GM21367 (cell line): Measurements from ENCODE around the gene ARL3.
A peak's percentile ranks its signal among the peaks of the same experiment; 100 is the strongest.
"Not testable (repeated sequence)": the region's sequence is repeated elsewhere in the genome, so short reads cannot be mapped to it uniquely, and the experiment has no call there.

Source experiments
- ATAC-seq: cut with Tn5 transposase; IDR thresholded peaks from one replicate; pipeline ENCODE4 v1.9.1; 2021; ENCODE audit not compliant: unreplicated experiment

The ARL3 gene, protein sequence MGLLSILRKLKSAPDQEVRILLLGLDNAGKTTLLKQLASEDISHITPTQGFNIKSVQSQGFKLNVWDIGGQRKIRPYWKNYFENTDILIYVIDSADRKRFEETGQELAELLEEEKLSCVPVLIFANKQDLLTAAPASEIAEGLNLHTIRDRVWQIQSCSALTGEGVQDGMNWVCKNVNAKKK

DNA sequence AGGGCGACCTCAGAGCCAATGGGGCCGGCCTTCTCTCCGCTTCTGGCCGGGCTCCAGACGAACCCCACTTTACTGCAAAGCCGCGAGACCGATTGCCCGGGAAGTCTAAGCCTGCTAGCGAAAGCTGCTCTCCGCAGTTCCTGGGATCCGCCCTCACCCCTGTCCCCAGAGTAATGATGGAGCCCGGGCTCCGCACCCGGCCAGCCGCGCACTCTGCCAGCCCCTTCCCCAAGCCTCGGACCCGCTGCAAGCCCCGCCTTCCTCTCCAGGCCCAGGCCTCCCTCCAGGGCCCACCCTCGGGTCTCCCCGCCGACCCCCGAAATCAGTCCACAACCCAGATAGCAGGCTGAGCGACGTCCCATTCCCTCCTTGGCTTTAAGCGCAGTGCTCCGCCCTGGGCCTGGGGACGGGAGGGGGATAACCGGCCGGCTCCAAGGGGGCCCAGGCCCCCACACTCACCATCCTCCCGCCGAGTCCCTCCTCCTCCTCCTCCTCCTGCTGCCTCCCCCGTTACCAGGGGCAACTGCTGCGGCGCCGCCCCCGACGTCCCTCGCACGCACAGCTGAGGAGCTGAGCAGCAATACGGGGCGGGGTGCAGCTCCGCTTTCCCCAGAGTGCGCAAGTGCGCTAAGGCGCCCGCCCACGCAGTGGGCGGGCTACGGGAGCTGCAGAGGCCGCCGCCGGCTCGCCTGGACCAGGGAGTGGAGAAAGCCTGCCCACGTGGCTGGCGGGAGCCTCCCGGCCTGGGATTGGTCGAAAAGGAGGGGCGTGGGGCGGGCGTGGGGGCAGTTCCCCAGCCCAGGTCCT, at the start of gene ARL3:
Gene ARL3 (minus strand): TSS at position 584 of the 807 bp plus-strand sequence. CDS start 122 bp downstream, at position 462.
- peak; percentile 75 for ATAC-seq

DNA sequence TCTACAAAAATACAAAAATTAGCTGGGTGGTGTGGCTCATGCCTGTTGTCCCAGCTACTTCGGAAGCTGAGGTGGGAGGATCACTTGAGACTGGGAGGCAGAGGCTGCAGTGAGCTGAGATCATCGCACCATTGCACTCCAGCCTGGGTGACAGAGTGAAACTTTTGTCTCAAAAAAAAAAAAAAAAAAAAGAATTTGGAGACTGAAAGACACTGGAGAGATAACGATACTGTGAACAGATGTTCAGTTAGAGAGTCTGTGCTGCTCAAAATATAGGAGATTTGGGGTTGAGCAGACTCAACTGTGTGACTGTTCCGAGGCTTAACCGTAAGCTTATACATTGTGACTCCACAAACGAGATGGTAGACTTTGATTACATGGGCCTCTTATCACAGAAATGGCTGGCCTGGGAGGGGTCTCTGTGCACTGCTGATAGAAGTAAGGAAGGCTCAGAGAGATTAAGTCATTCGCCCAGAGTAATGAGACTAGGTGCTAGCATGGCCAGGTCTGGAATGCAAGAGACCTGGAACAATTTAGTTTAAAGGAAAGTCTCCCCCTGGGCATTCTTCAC, 48.9 kb upstream of the ARL3 start:
- no peak for ATAC-seq

DNA sequence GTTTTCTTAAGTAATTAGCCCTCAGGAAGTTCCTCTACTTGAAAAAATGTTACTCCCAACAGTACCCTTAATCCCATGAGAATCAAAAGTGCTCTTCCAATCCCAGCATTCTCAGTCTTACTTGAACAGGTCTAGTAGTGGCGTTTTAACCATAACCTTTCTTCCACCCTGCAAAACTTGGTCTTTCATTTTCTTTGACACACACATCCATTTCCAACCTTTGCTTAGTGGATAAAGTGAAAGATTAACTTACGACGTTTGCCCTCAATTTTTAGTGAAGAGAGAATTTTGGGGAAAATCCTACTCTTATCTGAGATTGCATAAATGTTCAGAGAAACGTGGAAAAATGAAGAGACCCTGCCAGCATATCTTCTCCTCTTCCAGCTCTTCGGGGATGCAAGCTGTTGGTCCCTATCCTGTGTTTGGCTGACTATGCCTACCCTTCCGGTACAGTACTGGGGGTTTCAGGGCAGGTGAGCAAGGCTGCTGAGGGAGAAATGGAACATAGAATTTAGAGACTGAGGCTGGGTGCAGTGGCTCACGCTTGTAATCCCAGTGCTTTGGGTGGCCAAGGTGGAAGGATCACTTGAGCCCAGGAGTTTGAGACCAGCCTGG, 48.3 kb upstream of the ARL3 start:
- no peak for ATAC-seq

DNA sequence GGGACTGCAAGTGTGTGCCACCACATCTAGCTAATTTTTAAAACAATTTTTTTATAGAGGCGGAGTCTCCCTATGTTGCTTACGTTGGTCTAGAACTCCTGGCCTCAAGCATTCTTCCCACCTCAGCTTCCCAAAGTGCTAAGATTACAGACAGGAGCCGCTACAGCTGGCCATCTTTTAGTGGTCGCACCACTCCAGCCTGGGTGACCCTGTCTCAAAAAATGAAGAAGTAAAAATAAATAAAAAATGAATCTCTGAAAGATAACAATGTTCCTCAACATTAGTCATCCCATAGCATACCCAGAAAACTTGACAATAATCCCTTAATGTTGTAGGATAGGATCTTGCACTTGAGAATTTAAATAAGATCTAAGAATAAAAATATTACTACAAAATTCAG, 47.8 kb upstream of the ARL3 start:
- ATAC-seq, result no peak

DNA sequence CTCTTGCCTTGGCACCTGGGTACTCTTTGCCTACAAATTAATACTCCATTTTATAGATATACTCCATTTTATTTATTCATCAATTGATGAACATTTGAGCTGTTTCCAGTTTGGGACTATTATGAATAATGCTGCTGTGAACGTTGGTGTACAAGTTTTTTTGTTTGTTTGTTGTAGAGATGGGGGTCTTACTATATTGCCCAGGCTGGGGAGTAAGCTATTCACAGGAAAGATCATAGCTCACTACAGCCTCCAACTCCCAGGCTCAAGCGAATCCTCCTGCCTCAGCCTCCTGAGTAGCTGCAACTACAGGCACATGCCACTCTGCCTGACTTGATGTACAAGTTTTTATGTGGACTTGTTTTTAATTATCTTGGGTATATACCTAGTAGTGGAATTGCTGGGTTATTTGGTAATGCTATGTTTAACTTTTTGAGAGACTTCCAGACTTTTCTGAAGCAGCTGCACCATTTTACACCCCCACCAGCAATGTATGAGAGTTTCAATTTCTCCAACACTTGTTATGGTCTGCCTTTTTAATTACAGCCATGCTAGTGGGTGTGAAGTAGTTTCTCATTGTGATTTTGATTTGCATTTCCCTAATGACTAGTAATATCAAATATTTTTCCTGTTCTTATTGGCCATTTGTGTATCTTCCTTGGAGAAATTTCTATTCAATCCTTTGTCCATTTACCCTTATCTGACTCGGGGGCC, 45.5 kb upstream of the ARL3 start:
- no peak for ATAC-seq

DNA sequence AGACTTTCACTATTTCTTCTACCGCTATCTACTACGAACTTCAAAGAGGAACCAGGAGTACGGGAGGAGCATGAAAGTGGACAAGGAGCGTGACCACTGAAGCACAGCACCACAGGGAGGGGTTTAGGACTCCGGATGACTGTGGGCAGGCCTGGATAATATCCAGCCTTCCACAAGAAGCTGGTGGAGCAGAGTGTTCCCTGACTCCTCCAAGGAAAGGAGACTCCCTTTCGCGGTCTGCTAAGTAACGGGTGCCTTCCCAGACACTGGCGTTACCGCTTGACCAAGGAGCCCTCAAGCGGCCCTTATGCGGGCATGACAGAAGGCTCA, 44.7 kb upstream of the ARL3 start:
- not testable (repeated sequence) for ATAC-seq

DNA sequence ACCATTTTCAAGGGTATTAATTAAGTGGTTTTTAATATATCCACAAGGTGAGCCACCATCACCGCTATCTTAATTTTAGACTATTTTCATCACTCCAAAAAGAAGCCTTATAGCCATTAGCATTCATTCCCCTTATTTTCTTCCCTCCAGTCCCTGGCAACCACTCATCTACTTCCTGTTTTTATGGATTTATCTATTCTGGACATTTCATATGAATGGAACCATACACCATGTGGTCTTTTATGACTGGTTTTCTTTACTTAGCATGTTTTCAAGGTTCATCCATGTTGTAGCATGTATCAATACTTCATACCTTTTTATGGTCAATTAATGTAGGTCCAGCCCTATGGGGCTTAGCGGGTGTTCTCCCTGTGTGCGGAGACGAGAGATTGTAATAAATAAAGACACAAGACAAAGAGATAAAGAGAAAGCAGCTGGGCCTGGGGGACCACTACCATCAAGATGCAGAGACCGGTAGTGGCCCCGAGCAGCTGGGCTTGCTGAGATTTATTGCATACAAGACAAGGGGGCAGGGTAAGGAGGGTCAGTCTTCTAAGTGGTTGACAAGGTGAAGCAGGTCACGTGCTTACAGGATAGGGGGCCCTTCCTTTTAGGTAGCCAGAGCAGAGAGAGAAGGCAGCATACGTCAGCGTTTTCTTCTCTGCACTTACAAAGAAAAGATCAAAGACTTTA, 44.2 kb upstream of the ARL3 start:
- no peak for ATAC-seq

DNA sequence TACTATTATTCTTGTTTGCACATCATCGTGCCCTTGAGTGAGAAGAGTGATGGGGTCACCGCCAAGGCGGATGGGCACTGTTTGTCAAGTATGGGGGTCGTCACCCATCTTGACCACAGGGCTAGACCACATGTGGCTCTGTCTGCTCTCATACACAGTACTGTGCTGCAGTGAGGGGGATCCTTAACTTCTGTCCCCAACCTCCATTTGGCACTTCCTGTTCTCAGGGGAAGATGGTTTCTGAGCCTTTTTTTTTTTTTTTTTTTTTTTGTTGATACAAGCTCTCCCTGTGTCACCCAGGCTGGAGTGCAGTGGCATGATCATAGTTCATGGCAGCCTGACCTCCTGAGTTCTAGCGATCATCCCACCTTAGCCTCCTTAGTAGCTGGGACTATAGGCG, 43.1 kb upstream of the ARL3 start:
- no peak for ATAC-seq

DNA sequence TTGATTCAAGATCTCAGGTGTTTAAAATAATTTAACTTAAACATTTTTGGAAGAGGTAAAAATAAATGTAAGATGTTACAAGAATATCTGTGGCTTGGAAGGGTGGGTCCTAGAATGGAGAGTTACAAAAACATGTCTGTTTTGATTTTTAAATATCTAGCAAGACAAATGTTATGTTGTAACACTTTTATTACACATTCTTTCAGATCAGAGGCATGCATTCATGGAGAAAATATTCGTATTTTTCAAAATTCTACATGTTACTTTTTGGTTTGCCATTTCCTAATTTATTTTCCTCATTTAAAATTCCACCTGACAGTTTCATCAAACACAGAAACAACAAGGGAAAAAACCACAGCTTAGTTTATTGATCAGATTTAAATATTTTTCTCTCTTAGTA, 39.5 kb upstream of the ARL3 start:
- ATAC-seq, result no peak

DNA sequence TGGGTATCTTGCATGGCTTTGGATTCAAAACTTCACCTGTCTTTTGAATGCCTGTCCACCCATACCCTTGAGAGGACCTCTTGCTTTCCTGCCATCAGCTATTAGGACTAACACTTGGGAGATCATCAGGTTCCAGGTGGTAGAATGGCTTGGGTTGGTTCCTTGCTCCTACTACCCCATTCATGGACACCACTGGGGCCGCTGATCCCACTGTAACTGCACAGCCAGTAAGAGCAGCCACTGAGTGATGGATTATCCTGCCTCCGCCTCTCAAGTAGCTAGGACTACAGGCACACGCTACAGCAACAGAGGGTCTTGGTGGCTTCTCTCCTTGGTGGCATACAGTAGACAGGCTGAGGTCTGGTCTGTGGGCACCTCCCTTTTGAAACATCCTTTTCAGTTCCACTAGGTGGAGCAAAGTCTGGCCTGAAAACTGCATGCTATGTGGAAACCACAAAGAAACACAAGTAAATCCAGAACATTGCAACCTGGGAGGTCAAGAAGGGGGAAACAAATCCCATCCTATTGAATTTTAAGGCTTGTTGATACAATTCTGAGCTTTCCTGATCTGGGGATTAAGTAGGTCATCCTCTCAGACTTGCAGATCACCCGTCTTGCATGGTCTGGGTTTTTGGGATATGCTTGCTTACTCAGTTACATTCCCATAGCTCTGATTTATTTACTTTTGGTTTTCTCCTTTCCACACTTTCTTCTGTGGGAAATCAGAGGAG, 38.9 kb upstream of the ARL3 start:
- ATAC-seq, result no peak

DNA sequence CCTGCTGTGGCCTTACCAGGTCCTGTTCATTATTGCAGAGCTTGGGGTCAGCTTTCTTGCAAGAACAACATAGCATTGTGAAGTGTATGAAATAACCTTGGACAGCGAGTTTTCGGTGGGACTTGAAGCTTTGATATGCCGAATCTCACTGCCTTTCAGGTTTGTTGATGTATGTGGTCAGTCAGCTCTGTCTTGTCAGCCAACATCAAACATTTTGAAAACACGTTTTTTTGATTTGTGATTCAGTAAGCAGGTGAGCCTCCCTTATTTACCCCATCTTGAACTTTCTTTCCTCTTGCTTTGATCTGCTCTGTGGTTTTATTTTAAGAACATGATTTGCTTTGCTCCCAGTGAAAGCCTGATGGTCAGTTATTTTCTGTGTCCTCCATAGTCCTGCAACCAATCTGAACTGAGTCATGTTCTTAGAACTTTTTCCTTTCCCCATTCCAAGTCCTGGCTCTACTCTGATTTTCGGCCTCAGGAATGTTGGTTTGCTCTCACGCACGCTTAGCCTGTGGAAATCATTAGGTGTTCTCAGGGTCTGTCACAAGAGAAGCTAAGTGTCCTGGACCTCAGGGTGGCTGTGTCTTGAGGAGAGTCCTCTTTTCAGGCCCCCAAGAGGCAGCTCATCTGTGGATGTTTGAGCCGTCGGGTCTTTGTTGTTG, 38.2 kb upstream of the ARL3 start:
- no peak for ATAC-seq

DNA sequence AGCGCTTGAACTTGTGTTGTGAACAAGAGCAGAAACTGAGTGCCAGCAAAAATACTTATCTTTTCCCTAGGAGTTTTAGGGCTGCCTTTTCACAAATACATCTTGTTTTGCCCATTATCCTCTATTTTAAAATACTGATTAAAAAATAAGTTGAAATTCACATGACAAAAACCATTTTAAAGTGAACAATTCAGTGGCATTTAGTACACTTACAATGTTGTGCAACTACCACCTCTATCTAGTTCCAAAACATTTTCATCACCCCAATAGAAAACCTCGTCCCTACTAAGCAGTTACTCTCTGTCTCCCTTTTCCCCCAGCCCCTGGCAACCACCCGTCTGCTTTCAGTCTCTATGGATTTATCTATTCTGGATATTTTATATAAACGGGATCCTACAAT, 31.0 kb upstream of the ARL3 start:
- ATAC-seq, result no peak

DNA sequence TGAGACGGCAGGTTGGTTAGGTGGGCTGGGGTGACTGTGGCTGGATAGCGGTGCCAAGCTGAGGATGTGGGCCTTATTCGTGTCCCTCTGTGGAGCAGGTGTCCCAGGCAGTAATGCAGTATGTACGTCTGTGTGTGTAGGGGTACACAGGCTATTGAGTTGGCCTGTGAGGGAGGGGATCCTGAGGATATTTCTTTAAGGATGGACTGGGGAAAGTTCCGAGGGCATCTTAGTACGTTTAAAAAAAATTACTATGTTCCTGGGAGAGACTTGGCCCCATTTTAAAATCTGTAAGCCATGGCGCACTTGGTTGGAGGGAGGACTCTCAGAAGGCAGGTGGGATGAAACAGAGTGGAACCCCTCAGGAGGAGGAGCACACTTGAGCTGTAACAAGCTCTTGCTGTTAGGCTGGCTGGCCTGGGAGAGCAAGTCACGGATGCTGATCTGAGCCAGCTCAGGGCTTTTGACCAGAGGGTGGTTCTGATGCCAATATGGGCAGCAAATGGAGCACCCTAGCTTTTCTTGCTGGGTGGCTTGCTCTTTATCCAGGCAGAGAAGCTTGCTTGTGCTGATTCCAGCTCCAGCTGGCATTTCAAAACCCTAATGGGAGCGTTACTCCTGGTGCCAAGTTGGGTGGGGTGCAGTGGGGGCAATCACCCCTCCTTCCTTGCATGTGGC, 30.3 kb upstream of the ARL3 start:
- no peak for ATAC-seq

DNA sequence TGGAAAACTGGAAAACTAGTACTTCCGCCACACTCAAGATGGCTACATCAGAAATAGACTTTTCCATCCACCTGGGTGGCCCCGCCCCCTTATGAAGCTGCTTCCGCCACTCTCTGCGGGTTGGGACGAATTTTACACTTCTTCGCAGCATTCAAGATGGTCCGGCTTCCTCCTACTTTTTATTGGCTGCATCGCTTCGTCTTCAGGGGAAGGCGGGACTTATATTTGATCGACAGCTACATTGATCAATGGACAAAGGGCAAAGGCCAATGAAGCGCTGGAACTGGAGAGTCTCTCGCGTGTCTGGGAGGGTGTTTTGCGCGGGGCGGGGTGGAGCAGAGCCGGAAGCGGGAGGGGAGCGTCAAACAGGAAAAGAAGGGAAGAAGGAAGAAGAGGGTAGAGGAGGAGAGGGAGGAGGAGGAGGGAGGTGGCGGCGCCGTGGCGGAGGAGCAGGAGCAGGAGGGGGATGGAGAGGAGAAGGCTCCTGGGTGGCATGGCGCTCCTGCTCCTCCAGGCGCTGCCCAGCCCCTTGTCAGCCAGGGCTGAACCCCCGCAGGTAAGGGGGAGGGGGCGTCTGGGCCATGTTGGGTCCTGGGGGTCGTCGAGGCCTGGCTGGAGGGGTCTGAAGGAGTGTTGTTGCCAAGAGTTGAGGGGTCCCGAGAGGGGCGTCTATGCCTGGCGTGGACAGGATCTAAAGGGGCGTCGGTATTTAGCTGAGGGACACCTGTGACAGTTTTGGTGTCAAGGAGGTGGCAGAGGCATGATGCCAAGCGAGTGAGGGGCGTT, 29.6 kb upstream of the ARL3 start, which contains the start of gene WBP1L:
Gene WBP1L (plus strand): TSS at position 361 of the 786 bp plus-strand sequence. CDS start 106 bp downstream, at position 467.
- peak; percentile 94 for ATAC-seq

DNA sequence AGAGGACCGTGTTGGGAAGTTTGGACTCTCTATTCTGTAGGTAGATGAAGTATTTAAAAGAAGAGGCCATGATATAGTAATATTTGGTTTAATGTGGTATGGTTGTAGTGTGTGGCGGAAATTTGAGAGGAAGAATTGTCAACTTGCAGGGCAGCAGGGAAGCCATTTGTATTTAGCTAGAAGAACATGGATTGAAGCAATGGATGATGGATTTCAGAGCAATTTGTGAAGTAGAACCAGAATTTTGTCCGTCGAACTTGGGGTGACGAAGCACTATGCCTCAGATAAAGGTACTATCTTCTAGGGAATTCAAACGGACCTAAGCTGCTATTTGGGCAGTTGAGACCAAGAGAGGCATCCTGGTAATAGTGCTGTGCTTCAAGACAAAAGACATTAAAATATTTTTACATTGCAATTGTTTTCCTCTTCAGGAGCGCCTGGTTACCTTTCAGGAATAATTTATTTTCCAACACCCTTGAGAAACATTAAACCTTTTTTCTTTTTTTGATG, 28.9 kb upstream of the ARL3 start:
- ATAC-seq, result no peak

DNA sequence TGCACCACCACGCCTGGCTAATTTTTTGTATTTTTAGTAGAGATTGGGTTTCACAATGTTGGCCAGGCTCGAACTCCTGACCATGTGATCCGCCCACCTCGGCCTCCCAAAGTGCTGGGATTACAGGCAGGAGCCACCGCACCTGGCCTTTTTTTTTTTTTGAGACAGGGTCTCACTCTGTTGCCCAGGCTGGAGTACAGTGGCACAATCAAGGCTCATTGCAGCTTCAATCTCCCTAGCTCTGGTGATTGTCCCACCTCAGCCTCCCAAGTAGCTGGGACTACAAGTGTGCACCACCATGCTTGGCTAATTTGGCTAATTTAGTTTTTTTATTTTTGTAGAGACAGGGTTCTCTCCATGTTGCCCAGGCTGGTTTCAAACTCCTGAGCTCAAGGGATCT, 28.1 kb upstream of the ARL3 start:
- ATAC-seq, result not testable (repeated sequence)

DNA sequence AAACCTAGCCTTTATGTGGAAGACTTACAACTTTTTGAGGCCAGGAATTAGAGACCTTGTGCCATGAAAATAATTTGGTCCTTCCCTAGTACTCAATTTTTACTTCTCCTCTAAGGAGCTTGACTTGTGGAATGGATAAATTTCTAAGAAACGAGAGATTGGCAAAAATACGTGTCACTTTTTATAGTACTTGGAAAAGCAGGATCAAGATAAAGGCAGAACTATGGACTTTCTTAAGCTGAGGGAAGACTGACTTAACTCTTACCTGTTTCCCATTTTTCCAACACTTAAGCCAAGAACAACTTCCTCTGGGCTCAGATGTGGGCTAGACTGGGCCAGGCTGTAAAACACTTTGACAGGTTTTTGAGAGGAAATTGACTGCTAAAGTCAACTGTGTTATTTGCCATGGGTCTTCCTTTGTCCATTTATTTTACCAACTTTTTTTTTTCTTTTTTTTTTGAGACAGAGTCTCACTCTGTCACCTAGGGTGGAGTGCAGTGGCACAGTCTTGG, 27.6 kb upstream of the ARL3 start:
- ATAC-seq, result no peak

DNA sequence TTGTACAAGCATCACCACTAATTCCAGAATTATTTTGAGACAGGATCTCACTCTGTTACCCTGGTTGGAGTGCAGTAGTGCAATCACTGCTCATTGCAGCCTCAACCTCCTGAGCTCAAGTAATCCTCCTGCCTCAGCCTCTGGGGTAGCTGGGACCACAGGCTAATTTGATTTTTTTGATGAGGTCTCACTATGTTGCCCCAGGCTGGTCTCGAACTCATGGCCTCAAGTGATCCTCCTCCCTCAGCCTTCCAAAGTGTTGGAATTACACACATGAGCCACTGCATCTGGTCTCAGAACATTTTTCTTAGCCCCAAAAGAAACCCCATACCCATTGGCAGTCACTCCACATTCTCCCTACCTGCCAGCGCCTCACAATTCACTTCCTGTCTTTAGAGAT, 26.0 kb upstream of the ARL3 start:
- no peak for ATAC-seq
